Fibroblast of lung (primary cell): ENCODE data around the gene ZNF33A.
"Not testable (repeated sequence)": the region's sequence is repeated elsewhere in the genome, so short reads cannot be mapped to it uniquely, and the experiment has no call there.

Experiments
- EZH2 ChIP-seq: IDR thresholded peaks from 2 replicates; pipeline ENCODE4 v1.5.1; 2012; ENCODE audit warnings: low read length, control low read depth, mild to moderate bottlenecking; ENCODE audit errors: missing control alignments
- TF ChIP-seq, protein P1 (sequence below), 2 donors: IDR thresholded peaks in 1 of 2; conservative IDR thresholded peaks in 1 of 2; 1 replicate in 1 of 2; 2 replicates in 1 of 2; pipeline ENCODE4 v1.5.1; 2011 to 2012; ENCODE audit warnings: low read length in 2 of 2, control low read depth in 1 of 2, inconsistent platforms in 1 of 2, low read depth in 1 of 2, mild to moderate bottlenecking in 1 of 2

- TF ChIP-seq, protein P1, sequence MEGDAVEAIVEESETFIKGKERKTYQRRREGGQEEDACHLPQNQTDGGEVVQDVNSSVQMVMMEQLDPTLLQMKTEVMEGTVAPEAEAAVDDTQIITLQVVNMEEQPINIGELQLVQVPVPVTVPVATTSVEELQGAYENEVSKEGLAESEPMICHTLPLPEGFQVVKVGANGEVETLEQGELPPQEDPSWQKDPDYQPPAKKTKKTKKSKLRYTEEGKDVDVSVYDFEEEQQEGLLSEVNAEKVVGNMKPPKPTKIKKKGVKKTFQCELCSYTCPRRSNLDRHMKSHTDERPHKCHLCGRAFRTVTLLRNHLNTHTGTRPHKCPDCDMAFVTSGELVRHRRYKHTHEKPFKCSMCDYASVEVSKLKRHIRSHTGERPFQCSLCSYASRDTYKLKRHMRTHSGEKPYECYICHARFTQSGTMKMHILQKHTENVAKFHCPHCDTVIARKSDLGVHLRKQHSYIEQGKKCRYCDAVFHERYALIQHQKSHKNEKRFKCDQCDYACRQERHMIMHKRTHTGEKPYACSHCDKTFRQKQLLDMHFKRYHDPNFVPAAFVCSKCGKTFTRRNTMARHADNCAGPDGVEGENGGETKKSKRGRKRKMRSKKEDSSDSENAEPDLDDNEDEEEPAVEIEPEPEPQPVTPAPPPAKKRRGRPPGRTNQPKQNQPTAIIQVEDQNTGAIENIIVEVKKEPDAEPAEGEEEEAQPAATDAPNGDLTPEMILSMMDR (conservative IDR thresholded peaks at IDR 0.05 in 1 of 2, IDR thresholded peaks at IDR 0.05 in 1 of 2; ENCODE audit: low read depth in 1 of 2, low read length in 2 of 2) = not testable (repeated sequence)
- not testable (repeated sequence) for TF ChIP-seq EZH2
These were observed 8.6 kb downstream of the ZNF33A start for GRCh38 chr10:38019124-38019523.
